Mucosa of descending colon (tissue), 3 donors: ENCODE results near the gene CCBE1. TPM values are rescaled to one million over a fixed set of nuclear protein-coding genes. Genes with fewer than 3 reads are reported as not detected.

Experiments
- ATAC-seq: fragments of 200-7000 bp; cut with Tn5 transposase; one replicate; pipeline ENCODE4 v1.9.1; 2020; ENCODE audit warnings: mild to moderate bottlenecking, moderate library complexity
- DNase-seq, 3 donors: peaks; one replicate each; pipeline ENCODE4 v3.0.0-alpha.2; 2020
- H3K36me3 ChIP-seq: fragments of 200-600 bp; one replicate; pipeline ENCODE4 v1.8.0; 2021; ENCODE audit warnings: low read depth, mild to moderate bottlenecking
- H3K4me1 ChIP-seq: fragments of 200-600 bp; one replicate; pipeline ENCODE4 v1.8.0; 2021; ENCODE audit warnings: low read depth, mild to moderate bottlenecking
- H3K4me3 ChIP-seq: fragments of 200-600 bp; one replicate; pipeline ENCODE4 v1.8.0; 2021; ENCODE audit warnings: mild to moderate bottlenecking
- H3K9me3 ChIP-seq: fragments of 200-600 bp; one replicate; pipeline ENCODE4 v1.8.0; 2021; ENCODE audit warnings: mild to moderate bottlenecking
- CTCF ChIP-seq: fragments of 200-600 bp; IDR thresholded peaks from one replicate; pipeline ENCODE4 v1.8.0; 2022; ENCODE audit warnings: antibody characterized with exemption, mild to moderate bottlenecking
- intact Hi-C, 2 donors: fragments of 100-400 bp; cut with DNase I in 1 of 2; cut with micrococcal nuclease in 1 of 2; formaldehyde crosslinking; loops; one replicate each; pipeline versions ENCODE4 v1.11.0 to v1.11.1; 2022; cut with DNase I, micrococcal nuclease
- long read RNA-seq, 2 donors: library from polyadenylated mRNA; unstranded; transcript quantifications; one replicate each; pipeline ENCODE4 v2.0.0, GENCODE V29; 2019 to 2021
- total RNA-seq, 3 donors: library from RNA; stranded (reverse); fragmentation: NEBNext Ultra II Directional in 2 of 3; extraction: Animal tissue kit (Norgen Biotek cat#: 25700) in 2 of 3; gene quantifications; one replicate each; pipeline versions ENCODE4 v1.2.1 to v1.2.4, GENCODE V29; 2021 to 2023
- donor health status: DM: no; HTN: no; CAD: no; lungs with moderate emphysema.
- donor health status: DM: no; HTN: no; CAD: no.
- donor health status: DM: no; HTN: yes; CAD: no.

Gene CCBE1
- total RNA-seq: 10 to 100 TPM in 1 of 3 donors, 1 to 10 TPM in 2; 1.6 to 54.7 (median 2.2) TPM
- long read RNA-seq, donor 1, full-length matches to known transcripts: 35 of 64 reads
- long read RNA-seq, donor 1, partial matches to known transcripts: 8 of 64 reads
- long read RNA-seq, donor 1, other reads (novel, unspliced or antisense): 21 of 64 reads
- long read RNA-seq, donor 2, full-length matches to known transcripts: 1 of 1 reads
- long read RNA-seq, donor 2, partial matches to known transcripts: 0 of 1 reads
- long read RNA-seq, donor 2, other reads (novel, unspliced or antisense): 0 of 1 reads

GRCh38 chr18:59697236-59697932, at the start of gene CCBE1:
Gene CCBE1 (minus strand): TSS chr18:59697423.
- no peak within 1 kb of the TSS for H3K4me3 ChIP-seq
- intact Hi-C loops: loop anchor here in 1 of 2 donors (10.0 kb wide), 1 partner anchor 73 kb away; no protein-coding TSS in a partner anchor
- TF ChIP-seq CTCF: peak; percentile 70
- ATAC-seq: peak; percentile 90
- H3K36me3 ChIP-seq: no peaks in the 10 kb centered on the region
- DNase-seq: peak; percentile 66 to 86 (median 74)
- H3K9me3 ChIP-seq: no peaks in the 10 kb centered on the region
- peaks cover 11% of the 10 kb centered on the region for H3K4me1 ChIP-seq

DNA sequence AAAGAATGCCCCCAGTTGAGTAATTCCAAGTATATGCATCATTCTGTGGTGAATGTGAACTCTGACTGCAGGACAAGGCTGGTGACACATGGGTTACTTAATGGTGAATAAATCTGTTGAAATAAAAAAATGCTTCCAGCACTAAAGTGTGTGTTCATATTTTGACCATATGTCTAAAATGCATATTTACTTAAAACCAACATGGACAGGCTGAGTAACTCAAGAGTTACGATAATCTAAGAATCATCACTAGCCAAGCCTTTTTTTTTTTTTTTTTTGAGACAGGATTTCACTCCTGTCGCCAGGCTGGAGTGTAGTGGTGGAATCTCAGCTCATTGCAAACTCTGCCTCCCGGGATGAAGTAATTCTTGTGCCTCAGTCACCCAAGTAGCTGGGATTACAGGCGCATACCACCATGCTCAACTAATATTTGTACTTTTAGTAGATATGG, 47.1 kb upstream of the CCBE1 start:
- intact Hi-C loops: no loop called here
- DNase-seq: no peak
- no peak for ATAC-seq

DNA sequence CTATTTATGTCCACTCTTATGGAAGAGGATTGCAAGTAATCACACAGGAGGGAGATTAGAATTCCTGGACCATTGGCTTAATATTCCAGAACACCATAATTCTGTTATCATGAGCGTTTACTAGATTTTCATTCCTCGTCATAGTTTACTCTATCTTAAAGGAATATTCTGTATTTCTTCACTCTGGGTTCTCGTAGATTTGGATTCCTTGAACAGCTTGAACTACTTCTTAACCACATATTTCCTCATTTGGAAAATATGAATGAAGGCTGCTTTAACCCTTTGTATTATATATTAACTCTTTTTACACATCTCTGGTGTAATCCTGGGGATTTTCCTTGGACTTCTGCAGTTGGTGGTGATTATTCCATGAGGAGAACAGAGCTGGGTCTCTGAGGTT, 46.3 kb upstream of the CCBE1 start:
- ATAC-seq: no peak
- intact Hi-C loops: no loop called here

More for the DNA sequence above, 47.1 kb upstream of the CCBE1 start:
- Histone ChIP-seq H3K4me3 (no peak overlapping the region), H3K9me3 (no peaks in the 10 kb centered on the region), H3K36me3 (no peaks in the 10 kb centered on the region), H3K4me1 (no peaks in the 10 kb centered on the region)
- TF ChIP-seq CTCF: no peak

GRCh38 chr18:59742325-59743111, 45.3 kb upstream of the CCBE1 start:
- no peak for ATAC-seq
- H3K36me3 ChIP-seq: no peaks in the 10 kb centered on the region

More for the DNA sequence above, 46.3 kb upstream of the CCBE1 start:
- H3K4me1 ChIP-seq: no peaks in the 10 kb centered on the region
- no peaks in the 10 kb centered on the region for H3K9me3 ChIP-seq
- DNase-seq: no peak
- H3K36me3 ChIP-seq: no peaks in the 10 kb centered on the region
- no peak for TF ChIP-seq CTCF
- no peak overlapping the region for H3K4me3 ChIP-seq

More at GRCh38 chr18:59742325-59743111, 45.3 kb upstream of the CCBE1 start:
- Histone ChIP-seq H3K4me3 (no peak overlapping the region), H3K9me3 (no peaks in the 10 kb centered on the region), H3K4me1 (no peaks in the 10 kb centered on the region)
- DNase-seq: no peak
- no peak for TF ChIP-seq CTCF
- intact Hi-C loops: no loop called here
